SIG-M5 treated with dmso at 0.1 percent for 504 hours (cell line): ENCODE measurements around the gene DCDC2.
A peak's percentile ranks its signal among the peaks of the same experiment; 100 is the strongest.
"Not testable (repeated sequence)": the region's sequence is repeated elsewhere in the genome, so short reads cannot be mapped to it uniquely, and the experiment has no call there.

Experiments
- DNase-seq: peaks from one replicate; lab custom pipeline; 2025; ENCODE audit not compliant: unreplicated experiment; lab: John Stamatoyannopoulos, UW

Gene DCDC2

DNA sequence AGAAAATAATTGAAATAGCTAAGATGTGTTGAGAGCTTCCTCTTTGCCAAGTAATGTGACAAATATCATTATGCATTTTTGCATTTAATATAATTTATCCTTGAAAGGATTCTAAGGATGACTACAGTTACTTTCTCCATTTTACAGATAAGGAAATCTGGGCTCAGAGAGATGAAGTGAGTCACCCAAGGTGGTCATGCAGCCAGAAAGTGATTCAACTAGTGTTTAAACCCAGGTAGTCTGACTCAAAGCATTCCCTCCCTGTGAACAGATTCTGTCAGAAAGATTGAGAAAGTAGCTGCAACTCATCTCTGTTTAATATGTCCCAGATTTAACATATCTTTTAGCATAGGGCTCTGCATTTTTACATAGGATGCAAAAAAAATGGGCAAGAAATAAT, 203.7 kb downstream of the DCDC2 start:
- DNase-seq = no peak

GRCh38 chr6:24152014-24152413, 205.8 kb downstream of the DCDC2 start:
- DNase-seq = no peak

GRCh38 chr6:24149836-24150235, 208.0 kb downstream of the DCDC2 start:
- DNase-seq = no peak

DNA sequence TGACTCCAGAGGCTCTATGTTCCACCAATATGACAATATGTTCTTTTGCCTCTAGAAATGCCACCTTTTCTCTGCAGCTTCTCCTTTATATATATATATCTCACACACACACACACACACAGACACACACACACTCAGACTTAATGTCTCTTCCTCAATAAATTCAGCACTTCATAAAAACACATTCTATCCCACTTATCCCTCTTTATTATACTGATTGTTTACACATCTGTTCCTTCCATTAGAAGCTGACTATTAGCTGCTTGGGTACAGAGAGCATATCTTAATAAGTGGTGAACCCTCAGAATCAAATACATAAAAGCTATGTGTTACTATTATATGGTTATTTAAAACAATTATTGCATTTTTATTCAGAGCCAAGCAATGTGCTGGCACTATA, 208.6 kb downstream of the DCDC2 start:
- no peak for DNase-seq

DNA sequence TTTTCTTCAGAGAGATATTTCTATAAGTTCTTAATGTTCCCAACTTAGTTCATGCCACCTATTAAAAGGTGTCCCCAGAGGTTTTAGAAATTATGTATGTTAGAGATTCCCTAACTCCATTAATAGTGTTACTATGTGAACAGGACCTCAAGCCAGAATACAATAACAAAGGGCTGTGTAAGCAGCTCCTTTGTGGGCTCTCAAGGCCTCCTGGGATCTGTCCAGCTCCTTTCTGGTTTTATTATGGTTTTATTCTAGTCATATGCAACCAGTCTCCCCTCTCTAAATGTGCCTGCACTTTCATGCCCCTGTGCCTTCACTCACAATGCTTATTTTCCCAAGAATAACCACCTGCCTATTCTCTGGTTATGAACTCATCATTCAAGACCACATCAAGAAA, 209.2 kb downstream of the DCDC2 start:
- DNase-seq = no peak

- DNase-seq = no peak
Observed at GRCh38 chr6:24148154-24148570, 209.7 kb downstream of the DCDC2 start.

GRCh38 chr6:24147511-24148153, 210.2 kb downstream of the DCDC2 start:
- DNase-seq = no peak

DNA sequence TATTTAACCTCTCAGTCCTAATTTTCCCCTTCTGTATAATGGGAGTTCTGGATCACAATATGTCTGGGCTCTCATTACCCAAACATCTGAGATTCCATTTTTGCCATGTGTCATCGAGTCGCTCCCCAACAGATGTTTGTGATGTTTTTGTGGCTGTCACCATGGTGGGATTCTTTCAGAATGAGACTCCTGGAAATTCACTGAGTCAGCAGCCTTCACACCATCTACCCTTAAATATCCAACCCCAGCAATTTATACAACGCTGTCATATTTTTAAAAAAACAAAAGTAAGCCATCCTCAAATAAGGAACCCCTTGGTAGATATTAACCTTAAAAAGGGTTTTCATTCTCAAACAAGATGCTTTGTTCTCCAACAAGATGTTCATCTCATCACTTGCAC, 211.0 kb downstream of the DCDC2 start:
- no peak for DNase-seq

DNA sequence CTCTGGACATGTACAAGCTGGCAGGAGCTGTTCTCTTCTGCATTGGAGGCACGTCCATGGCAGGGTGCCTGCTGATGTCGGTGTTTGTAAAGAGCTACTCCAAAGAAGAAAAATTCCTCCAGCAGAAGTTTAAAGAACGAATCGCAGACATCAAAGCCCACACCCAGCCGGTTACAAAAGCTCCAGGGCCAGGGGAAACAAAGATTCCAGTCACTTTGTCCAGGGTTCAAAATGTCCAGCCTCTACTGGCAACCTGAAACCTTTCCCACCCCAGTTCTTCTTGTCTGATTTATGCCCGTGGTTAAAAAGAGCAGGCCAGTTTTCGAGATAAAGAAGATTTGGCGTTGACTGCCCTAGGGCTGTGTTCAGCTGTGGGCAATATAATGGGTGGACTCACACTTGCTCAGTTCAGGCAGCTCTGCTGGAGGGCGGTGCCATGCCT, 212.1 kb downstream of the DCDC2 start:
- no peak for DNase-seq

DNA sequence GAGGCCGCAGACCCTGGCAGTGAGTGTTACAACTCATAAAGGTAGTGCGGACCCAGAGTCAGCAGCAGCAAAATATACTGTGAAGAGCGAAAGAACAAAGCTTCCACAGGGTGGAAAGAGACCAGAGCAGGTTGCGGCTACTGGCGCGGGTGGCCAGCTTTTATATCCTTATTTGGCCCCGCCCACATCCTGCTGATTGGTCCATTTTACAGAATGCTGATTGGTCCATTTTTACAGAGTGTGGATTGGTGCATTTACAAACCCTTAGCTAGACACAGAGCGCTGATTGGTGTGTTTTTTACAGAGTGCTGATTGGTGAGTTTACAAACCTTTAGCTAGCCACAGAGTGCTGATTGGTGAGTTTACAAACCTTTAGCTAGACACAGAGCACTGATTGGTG, 215.1 kb downstream of the DCDC2 start:
- DNase-seq = not testable (repeated sequence)

- DNase-seq = no peak
Observed at GRCh38 chr6:24140591-24140990, 217.3 kb downstream of the DCDC2 start.

DNA sequence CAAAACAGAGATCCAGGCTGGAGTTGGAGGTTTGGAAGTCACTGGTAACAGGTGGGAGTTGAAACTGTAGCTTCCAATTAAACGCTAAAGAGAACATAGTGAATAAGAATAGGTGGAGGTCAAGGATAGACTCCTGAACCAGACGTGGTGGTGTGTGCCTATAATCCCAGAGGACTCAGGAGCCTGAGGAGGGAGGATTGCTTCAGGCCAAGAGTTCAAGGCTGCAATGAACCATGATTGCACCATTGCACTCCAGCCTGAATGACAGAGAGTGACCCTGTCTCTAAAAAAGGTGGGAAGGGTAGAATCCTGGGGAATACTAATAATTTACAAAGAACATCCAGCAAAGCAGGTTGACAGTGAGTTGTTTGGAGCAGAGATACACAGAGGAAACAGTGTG, 218.2 kb downstream of the DCDC2 start:
- DNase-seq = no peak

DNA sequence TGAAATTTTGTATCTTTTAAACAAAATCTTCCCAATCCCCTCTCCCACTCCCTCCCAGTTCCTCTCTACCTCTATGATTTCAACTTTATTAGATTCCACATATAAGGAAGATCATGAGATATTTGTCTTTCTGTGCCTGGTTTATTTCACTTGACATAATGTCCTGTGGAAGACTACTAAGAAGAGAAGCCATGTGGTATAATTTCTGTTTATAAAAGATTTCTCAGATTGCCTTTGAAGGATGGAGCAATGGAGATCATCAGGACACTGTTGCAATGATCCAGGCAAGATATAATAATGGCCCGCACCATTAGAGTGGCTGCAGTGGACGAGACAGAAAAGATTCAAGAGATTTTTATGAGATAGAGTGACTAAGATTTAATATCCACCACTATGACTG, 218.8 kb downstream of the DCDC2 start:
- no peak for DNase-seq

DNA sequence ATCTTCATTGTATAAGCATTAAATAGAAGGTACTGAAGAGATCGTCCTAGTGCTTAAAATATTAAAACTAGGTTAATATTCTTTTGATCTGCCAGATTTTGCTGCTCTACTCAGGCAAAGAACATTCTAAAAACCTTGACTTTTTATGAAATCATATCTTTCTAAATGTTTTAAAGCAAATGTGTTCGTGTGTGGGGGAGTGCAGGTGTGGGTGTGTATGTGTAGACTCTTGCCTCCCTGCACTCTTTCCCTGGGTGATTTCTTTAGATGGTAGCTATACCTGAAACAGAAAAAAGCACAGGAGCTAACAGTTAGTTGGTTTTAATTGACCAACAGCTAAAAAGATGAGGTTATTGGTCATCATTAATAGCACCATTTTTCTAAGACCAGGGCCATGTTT, 226.1 kb downstream of the DCDC2 start:
- no peak for DNase-seq

DNA sequence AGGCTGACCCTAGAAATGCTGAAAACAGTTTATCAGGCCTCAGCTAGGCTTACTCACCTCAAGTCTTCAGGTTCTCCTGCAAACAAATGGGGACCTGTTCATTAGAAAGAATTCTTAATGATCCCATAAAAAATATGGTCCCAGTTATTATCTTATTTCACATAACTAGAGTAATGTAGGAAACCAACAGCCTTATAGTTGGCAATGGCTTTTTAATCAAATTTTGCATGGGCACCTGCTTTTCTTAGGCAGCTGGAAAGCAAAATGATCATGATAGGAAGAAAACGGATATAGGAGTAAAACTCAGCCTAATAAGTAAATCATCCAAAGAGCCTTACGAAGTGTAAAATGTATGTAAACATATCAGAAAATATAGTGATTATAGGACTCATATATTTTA, 230.5 kb downstream of the DCDC2 start:
- no peak for DNase-seq

GRCh38 chr6:24126586-24127192, 231.2 kb downstream of the DCDC2 start:
- peak; percentile 33 for DNase-seq

- DNase-seq = no peak
Observed at GRCh38 chr6:24125980-24126379, 231.9 kb downstream of the DCDC2 start, which contains the start of gene NRSN1. NRSN1 (plus strand) TSS chr6:24126215; CDS start chr6:24134328, 8,113 bp downstream.

DNA sequence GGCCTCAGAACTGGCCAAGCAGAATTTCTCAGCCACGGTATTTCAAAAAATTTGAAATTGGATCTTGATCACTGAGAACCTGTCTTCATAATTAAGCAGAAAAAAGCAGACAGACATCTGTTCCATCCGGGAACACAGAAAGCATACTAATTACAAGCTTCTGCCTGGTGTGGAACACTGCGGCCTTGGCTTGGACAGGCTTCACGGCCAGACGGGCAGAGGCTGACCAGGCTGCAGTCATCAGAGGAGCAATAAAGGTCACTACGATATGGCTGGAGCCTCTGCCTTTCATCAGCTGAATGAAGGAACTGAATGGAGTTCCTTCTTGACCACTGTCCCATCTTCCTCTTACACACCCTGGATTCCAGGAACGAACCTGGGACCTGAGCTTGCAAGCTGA, 235.7 kb downstream of the DCDC2 start:
- DNase-seq = no peak
